Measurements from ENCODE around the gene NTRK2.

Gene NTRK2

GRCh38 chr9:84698323-84698722 lies 28.8 kb downstream of the NTRK2 start:
- no peak for TF ChIP-seq POLR2AphosphoS5 (IDR thresholded peaks at IDR 0.05; ENCODE audit: low read depth, low read length)
- TF ChIP-seq REST (IDR thresholded peaks at IDR 0.05; ENCODE audit: insufficient read depth in 1 of 2, low read depth in 2 of 2, low read length in 2 of 2), result no peak
- no peak for TF ChIP-seq SIN3A (IDR thresholded peaks at IDR 0.05; ENCODE audit: borderline replicate concordance, insufficient read depth, low read length)
- no peak for TF ChIP-seq FOXP2 (optimal IDR thresholded peaks at IDR 0.05; ENCODE audit: borderline replicate concordance, extremely low read depth, extremely low read length, insufficient read depth)
- TF ChIP-seq TAF1 (IDR thresholded peaks at IDR 0.05; ENCODE audit: borderline replicate concordance, insufficient read depth, low read length), result no peak

- TF ChIP-seq POLR2AphosphoS5 (IDR thresholded peaks at IDR 0.05; ENCODE audit: low read depth, low read length) (no peak), FOXP2 (optimal IDR thresholded peaks at IDR 0.05; ENCODE audit: borderline replicate concordance, extremely low read depth, extremely low read length, insufficient read depth) (no peak), TAF1 (IDR thresholded peaks at IDR 0.05; ENCODE audit: borderline replicate concordance, insufficient read depth, low read length) (no peak), SIN3A (IDR thresholded peaks at IDR 0.05; ENCODE audit: borderline replicate concordance, insufficient read depth, low read length) (no peak), REST (IDR thresholded peaks at IDR 0.05; ENCODE audit: insufficient read depth in 1 of 2, low read depth in 2 of 2, low read length in 2 of 2) (no peak)
Observed at GRCh38 chr9:84699984-84700383, 30.5 kb downstream of the NTRK2 start.

- TF ChIP-seq TAF1 (IDR thresholded peaks at IDR 0.05; ENCODE audit: borderline replicate concordance, insufficient read depth, low read length) (no peak), FOXP2 (optimal IDR thresholded peaks at IDR 0.05; ENCODE audit: borderline replicate concordance, extremely low read depth, extremely low read length, insufficient read depth) (no peak), POLR2AphosphoS5 (IDR thresholded peaks at IDR 0.05; ENCODE audit: low read depth, low read length) (no peak), REST (IDR thresholded peaks at IDR 0.05; ENCODE audit: insufficient read depth in 1 of 2, low read depth in 2 of 2, low read length in 2 of 2) (no peak), SIN3A (IDR thresholded peaks at IDR 0.05; ENCODE audit: borderline replicate concordance, insufficient read depth, low read length) (no peak)
Observed at GRCh38 chr9:84701801-84702200, 32.3 kb downstream of the NTRK2 start.

GRCh38 chr9:84702471-84702870 lies 32.9 kb downstream of the NTRK2 start:
- no peak for TF ChIP-seq POLR2AphosphoS5 (IDR thresholded peaks at IDR 0.05; ENCODE audit: low read depth, low read length)
- no peak for TF ChIP-seq TAF1 (IDR thresholded peaks at IDR 0.05; ENCODE audit: borderline replicate concordance, insufficient read depth, low read length)
- no peak for TF ChIP-seq SIN3A (IDR thresholded peaks at IDR 0.05; ENCODE audit: borderline replicate concordance, insufficient read depth, low read length)
- no peak for TF ChIP-seq REST (IDR thresholded peaks at IDR 0.05; ENCODE audit: insufficient read depth in 1 of 2, low read depth in 2 of 2, low read length in 2 of 2)
- TF ChIP-seq FOXP2 (optimal IDR thresholded peaks at IDR 0.05; ENCODE audit: borderline replicate concordance, extremely low read depth, extremely low read length, insufficient read depth), result no peak

GRCh38 chr9:84703793-84704192 lies 34.3 kb downstream of the NTRK2 start:
- TF ChIP-seq FOXP2 (optimal IDR thresholded peaks at IDR 0.05; ENCODE audit: borderline replicate concordance, extremely low read depth, extremely low read length, insufficient read depth), result no peak
- no peak for TF ChIP-seq REST (IDR thresholded peaks at IDR 0.05; ENCODE audit: insufficient read depth in 1 of 2, low read depth in 2 of 2, low read length in 2 of 2)
- TF ChIP-seq SIN3A (IDR thresholded peaks at IDR 0.05; ENCODE audit: borderline replicate concordance, insufficient read depth, low read length), result no peak
- no peak for TF ChIP-seq TAF1 (IDR thresholded peaks at IDR 0.05; ENCODE audit: borderline replicate concordance, insufficient read depth, low read length)
- no peak for TF ChIP-seq POLR2AphosphoS5 (IDR thresholded peaks at IDR 0.05; ENCODE audit: low read depth, low read length)

Measured in PFSK-1 (cell line).